GM19455 (cell line): ENCODE data around the gene ABCC2.
"Not testable (repeated sequence)": the region's sequence is repeated elsewhere in the genome, so short reads cannot be mapped to it uniquely, and the experiment has no call there.

Experiments
- ATAC-seq: cut with Tn5 transposase; IDR thresholded peaks from one replicate; pipeline ENCODE4 v1.9.1; 2021; ENCODE audit not compliant: unreplicated experiment

The ABCC2 gene

DNA sequence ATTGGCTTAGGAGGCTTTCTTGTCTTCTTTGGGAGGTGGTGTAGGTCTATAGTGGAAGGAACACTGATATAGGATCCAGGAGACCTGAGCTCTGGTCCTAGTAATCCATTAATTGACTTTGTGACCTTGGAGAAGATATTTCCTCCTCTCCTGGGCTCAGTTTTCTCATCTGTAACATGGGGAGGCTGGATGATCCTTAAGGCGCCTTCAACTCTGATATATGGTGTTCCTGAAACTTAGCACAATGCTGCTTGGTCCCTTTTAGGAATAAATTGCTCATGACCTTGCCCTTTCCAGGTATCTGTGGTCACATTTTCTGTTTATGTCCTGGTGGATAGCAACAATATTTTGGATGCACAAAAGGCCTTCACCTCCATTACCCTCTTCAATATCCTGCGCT is 25.3 kb downstream of the ABCC2 start:
- ATAC-seq: no peak

DNA sequence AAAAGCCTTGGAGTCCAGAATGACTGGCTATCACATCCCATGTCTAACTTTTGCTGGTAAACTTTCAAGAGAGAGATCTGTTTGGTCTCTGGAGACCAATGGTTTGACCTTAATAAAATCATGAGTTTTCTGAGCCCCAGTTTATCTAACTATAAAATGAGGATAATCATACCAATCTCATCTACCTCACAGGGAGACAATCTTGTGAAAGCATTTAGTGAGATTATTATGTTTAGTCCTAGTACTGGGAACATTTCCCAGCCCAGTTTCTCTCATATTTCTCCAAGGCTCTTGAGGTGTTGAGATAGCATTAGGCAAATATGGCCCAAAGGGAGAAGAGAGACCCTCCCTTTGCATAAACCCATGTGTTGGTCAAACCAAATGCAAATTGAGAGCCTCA is 25.8 kb downstream of the ABCC2 start:
- no peak for ATAC-seq

DNA sequence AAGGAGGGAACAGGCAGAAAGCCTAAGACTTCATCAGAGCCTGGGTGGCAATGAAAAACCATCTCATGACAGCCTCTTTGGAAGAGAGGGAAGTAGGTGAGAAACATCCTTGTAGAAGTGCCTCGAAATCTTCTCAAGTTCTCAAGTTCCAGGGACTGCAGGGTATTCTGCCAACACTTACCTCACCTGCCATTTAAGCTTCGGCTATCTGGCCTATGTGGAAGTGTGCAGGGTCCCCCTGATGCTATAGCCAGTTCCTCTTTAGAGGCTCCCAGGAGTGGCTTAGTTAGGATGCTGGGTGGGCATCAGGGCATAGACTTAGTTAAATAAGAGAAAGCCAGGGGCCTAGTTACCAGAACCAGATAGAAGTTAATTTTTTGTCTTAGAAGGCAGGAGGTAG is 27.0 kb downstream of the ABCC2 start:
- ATAC-seq: no peak

DNA sequence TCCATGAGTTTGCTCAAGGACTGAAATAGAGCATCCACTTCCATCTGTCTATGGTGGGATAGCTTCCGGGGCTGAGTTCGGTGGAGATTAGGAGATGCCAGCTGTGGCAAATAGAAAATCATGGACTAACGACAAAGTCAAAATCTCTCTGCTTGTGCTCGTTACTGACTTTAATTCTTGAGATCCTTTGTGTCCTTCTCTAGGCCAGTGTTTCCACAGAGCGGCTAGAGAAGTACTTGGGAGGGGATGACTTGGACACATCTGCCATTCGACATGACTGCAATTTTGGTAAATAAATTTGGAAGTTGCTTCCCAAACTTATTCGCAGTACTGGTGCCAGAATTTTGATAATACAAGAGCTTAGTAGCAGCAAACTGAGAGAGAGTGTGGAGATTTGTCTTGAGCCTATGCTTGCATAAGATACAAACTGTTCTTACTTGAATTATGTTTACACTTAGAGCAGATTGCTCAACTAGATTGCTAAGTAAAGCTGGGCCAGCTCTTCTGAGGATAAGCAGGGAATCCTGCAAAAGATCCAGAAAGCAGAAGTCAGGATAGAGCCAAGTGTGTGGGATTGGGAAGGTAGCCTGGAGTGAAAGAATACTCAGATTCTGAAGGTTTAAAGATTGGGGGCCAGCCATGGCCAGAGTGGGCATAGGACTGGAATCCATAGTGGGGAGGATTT is 27.6 kb downstream of the ABCC2 start:
- ATAC-seq: no peak

DNA sequence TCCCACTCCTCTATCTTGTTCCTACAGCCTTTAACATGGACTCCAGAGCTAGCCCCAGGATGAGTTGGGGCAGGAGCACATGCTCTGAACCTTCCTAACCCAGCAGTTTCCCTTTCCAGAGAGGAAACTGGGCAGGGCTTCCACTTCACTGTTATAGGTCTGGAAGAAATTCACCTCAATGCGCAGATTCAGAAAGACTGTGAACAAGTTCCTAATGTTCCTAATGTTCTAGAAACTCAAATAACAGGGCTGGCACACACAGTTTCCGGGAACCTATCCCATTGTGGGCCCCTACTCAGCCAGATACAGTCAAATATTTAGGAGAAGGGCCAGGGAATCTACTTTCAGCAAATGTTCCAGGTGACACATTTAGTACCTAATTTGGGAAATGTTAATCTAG is 29.7 kb downstream of the ABCC2 start:
- no peak for ATAC-seq

DNA sequence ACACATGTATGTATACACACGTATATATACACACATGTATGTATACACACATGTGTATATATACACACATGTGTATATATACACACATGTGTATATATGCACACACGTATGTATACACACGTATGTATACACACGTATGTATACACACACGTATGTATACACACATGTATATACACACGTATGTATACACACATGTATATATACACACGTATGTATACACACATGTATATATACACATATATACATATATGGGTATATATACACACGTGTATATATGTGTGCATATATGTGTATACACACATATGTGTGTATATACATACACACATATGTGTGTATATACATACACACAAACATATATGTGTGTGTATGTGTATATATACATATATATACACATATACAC is 31.7 kb downstream of the ABCC2 start:
- ATAC-seq: no peak

DNA sequence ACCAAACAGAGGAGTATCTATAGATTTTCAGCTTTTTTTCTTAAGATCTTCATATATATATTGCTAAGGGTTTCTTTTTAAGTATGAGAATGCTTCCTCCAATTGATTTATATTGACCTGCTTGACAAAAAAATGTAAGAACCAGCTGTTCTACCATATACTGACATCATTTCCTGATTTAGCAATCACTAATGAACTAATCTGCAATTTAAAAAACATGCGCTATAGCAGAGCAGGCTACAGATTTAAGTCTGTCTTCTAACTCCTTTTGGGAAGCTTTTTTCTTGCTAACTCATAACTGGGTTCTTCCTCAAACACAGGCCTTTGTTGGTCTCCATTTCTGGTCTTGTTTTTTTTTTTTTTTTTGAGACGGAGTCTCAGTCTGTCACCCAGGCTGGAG is 33.2 kb downstream of the ABCC2 start:
- no peak for ATAC-seq

DNA sequence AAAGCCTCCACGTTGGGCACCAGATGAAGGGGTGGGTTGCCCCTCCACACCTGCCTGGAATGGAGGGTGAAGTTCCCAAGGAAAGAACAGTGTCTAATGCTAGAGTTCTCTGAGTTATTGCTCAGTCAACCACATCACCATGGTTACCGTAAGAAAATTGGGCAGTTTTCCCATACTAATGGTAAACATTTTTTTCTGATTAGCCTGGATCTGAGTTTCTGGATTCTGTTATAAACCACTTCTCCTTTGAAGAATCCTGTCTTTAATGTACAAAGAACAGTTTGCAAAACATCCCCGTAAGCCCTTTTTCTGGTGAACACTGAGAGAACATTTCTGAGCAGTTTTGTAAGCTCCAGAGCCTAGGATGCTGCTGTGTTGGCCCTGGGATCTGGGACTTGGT is 45.5 kb downstream of the ABCC2 start:
- ATAC-seq: no peak

DNA sequence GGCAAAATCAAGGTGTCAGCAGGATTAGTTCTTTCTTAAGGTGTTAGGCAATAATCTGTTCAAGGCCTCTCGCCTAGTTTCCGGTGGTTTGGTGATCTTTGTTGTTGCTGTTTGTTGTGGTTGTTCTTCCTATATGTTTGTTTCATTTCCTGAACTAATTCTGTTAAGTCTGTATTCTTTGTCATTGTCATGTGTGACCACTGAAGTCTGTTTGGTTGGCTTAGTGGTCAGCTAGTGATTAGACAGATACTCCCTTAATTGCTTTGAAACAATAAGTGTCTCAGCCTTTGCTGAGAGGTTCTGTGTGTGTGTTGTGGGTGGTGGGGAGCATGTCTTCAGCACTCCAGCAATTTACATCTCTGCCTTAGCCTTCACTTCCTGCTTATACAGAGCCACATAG is 46.0 kb downstream of the ABCC2 start:
- ATAC-seq: no peak

DNA sequence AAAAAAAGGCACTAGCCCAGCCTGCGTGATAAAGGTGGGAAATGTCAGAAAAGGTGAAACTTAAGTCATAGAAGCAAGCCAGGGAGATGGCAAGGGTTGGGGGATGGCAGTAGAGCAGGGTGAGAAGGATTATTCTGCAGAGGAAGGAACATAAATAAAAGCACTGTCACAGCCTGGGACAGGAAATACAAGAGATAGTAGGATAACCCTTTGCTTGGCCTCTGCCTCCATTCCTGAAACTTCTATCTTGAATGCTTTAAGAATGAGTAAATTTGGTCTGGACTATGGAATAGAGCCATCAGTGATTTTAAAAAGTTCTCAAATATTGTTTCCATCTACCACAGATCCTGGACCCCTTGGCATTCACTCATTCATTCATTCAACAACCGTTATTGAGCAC is 50.0 kb downstream of the ABCC2 start:
- ATAC-seq: no peak

DNA sequence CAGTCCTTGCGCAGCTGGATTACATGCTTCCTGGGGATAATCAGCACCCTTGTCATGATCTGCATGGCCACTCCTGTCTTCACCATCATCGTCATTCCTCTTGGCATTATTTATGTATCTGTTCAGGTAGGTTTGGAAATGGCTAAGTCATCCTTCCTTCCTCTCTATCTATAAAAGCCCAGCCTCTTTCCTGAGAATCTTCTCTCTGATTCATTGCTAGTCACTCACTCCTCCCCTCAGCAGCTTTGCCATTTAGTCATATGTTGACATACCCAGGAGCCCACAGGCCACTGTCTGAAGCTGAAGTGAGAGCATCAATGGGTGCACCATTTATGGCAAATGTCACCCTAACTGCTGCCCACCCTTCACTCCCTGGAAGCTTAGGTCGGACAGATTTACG is 52.0 kb downstream of the ABCC2 start:
- ATAC-seq: no peak

DNA sequence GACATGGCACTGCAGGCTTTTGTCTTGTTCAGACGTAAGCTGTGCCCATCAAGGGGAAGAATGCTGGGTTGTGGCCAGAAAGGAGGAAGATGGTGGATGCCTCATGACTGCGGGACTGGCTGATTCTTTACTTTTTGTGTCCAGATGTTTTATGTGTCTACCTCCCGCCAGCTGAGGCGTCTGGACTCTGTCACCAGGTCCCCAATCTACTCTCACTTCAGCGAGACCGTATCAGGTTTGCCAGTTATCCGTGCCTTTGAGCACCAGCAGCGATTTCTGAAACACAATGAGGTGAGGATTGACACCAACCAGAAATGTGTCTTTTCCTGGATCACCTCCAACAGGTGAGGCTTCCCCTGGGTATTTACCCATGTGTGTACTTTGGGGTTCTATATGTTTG is 53.5 kb downstream of the ABCC2 start:
- no peak for ATAC-seq

DNA sequence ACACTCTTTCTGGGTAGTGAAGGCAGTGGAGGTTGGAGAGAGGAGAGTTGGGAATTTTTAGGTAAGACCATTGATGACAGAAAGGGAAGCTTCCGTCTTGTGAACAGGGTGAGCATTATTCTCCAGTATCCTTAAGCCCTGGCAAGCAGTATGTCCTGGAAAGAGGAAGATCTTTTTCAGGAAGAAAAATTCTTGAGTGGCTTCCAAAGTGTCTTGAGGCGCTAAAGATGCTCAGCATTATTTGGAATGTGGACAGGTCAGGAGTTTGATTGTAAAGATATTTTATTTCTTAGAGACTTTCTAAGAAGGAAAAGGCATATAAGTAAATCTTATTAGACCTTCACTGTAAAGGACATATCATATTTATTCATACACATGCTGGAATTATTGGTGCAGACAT is 54.3 kb downstream of the ABCC2 start:
- ATAC-seq: no peak

DNA sequence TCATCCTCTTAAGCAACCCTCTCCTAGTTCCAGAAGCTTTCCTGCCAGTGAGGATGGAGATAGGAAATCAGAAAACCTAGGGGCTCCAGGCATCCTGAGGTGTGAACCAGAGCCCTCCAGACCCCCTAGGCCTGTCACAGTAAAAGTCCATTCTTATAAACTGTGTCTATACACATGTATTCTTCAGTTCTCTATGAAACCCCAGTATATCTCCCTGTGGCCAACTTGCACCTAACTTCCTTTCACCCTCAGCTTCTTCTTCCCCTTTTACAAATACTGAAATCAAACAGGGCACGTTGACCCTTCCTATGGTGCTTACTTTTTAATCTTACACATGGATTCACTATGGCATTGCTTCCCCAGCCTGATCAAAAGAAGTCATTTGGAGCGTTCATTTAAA is 58.4 kb downstream of the ABCC2 start:
- ATAC-seq: not testable (repeated sequence)

DNA sequence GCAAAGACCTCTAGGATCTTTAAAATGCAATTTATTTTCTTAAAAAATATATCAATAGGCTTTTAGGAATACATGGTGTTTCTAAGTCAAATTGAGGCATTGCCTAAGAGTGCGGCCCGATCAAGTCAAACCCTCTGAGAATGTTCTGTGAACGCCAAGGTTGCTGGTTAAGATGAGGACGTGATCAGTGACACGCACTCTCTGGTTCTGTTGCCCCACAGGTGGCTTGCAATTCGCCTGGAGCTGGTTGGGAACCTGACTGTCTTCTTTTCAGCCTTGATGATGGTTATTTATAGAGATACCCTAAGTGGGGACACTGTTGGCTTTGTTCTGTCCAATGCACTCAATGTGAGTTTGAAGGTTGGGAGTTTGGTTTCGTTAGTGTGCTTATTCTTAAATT is 59.3 kb downstream of the ABCC2 start:
- no peak for ATAC-seq

DNA sequence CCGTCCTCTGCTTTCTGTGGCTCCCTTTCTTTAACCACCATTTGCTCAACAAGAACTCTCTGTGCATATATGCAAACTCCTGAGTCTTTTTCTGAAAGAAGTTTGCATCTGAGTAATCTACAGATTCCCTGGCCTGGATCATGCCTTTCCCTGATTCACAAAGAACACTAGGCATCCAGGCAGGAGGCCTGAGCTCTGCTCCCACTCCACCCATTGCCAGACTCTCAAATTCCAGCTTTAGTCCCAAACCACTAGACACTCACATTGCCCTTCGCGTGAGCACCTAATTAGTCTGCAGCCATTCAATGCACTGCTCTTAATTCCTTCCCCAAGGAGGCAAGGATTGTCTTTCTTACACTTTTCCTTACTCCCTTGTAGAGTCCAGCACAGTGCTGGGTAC is 60.9 kb downstream of the ABCC2 start:
- no peak for ATAC-seq

DNA sequence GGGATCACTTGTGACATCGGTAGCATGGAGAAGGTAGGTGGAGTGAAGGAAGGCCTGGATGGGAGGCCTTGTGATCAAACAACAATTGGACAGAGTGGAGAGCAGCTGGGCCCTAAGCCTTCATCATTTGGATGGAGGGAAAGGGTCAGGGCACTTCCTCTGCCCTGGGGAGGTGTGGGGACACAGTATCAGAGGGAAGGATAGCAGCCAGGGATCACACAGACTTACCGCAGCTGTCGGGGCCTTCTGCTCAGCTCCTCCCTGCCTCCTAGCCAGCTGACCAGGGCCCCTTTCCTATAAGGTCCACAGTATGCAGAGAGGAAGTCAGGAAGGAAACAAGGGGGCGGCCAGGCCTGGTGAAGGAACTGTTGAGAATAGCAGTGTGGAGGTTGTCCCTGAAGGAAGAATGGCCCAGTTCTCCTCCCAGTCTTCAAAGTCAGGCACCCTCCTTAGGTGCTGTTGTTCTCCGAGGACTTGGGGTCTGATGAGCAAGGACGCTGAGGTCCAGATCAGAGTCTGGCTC is 62.1 kb downstream of the ABCC2 start:
- ATAC-seq: no peak

DNA sequence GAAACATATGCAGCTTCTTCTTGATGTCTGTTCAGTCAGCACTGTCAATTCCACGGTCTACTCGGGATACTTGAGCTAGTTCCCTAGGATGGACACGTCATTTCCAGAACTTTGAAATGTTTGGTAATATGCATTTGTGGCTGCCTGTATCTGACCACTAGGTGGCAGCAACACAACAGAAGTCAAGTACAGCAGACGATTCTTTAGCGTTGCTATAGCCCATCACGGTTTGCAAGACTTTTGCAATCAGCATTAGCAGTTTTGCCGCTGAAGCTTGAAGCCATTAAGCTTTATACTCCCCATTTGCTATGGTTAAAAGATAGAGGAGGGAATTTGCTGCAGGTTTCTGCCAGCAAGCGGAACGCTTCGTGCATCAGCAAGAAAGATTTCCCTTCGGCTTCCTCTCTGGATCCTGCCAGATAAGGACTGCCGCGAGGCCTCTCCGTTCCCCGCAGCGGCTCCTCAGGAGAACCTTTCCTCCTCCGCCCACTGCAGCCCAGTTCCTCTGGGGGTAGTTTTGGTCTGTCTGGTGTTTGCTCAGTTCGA is 63.5 kb downstream of the ABCC2 start:
- ATAC-seq: peak; percentile 90

DNA sequence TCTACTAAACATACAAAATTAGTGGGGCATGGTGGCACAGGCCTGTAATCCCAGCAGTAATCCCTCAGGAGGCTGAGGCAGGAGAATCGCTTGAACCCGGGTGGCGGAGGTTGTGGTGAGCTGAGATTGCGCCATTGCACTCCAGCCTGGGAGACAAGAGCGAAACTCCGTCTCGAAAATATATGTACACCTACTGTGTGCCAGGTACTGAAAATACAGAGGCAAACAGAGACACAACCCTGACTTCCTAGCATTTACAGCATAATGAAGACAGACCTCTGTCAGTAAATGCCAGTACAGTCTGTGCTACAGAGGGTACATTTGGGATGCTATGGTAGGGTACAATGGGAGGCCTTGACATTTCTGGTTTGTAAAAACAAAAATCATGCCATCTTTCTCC is 66.6 kb downstream of the ABCC2 start:
- no peak for ATAC-seq

DNA sequence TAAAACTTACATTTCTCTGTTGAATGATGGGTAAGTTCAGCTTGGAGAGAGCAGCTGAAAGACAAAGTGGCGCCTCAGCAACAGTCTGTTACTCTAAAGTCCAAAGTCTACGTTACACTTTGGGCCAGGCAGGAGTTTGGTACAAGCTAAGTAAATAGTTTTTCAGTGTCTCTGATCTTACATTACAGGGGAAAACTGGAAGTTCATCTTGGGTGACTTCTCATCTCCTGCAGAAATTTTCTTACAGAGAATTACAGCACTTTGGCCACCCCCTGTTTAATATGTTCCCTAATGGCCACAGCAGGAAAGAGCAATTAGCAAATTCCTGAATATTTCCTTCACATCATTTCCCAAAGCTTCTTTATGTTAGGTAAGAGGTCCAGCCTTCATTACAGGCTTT is 67.1 kb downstream of the ABCC2 start:
- ATAC-seq: no peak

DNA sequence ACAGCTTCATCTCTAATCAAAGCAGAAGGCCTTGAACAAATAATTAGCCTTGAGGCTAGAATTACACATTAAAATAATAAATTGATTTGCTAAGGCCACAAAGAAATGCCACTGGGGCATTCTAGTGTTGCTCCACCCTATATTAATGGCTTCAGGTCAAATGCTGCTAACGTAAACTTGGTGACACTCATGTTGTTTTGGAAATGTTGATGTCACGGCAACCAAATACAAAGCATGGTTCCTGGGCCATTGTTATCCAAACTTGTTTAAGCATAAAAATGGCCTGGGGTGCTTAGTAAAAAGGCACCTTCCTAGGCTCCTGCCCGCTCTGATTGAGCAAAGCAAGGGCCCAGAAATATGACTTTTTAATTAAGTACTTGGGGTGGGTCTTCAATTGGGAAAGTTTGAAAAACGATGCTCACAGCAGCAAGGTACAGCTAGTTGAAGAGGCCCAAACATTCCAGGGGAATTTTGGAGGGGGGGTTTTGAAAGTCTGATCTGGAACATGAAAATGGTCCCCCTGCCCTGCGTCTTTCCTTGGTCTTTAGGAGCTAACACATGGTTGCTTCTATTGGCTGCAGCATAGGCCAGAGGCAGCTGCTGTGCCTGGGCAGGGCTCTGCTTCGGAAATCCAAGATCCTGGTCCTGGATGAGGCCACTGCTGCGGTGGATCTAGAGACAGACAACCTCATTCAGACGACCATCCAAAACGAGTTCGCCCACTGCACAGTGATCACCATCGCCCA is 67.8 kb downstream of the ABCC2 start:
- no peak for ATAC-seq

DNA sequence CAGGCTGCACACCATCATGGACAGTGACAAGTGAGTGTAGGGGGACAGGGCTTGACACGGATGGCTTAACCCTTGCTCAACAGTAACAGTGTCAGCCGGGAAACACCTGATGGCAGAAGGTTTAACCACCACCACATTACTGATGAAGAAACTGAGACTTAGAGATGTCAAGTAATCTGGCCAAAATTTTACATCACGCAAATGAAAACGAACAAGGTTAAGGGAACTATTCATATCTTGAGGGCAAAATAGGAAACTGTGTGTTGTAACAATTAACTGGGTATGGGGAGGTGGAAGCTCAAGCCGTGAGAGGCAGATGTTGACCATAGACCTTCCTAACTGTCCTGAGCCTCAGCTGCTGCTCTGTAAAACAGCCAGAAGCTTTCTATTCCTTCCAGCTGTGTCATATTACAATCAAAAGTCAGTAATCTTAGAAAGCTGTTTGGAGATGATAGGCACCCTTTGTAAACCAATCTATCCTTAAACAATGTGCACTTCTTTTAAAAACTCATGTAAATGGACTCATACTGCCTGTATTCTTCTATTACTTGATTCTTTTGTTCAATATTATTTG is 68.4 kb downstream of the ABCC2 start:
- no peak for ATAC-seq
